Measurements from ENCODE around the gene PRUNE2.

PRUNE2 gene

GRCh38 chr9:76690246-76690972 lies 215.5 kb downstream of the PRUNE2 start:
- TF ChIP-seq, protein P1, sequence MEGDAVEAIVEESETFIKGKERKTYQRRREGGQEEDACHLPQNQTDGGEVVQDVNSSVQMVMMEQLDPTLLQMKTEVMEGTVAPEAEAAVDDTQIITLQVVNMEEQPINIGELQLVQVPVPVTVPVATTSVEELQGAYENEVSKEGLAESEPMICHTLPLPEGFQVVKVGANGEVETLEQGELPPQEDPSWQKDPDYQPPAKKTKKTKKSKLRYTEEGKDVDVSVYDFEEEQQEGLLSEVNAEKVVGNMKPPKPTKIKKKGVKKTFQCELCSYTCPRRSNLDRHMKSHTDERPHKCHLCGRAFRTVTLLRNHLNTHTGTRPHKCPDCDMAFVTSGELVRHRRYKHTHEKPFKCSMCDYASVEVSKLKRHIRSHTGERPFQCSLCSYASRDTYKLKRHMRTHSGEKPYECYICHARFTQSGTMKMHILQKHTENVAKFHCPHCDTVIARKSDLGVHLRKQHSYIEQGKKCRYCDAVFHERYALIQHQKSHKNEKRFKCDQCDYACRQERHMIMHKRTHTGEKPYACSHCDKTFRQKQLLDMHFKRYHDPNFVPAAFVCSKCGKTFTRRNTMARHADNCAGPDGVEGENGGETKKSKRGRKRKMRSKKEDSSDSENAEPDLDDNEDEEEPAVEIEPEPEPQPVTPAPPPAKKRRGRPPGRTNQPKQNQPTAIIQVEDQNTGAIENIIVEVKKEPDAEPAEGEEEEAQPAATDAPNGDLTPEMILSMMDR (conservative IDR thresholded peaks at IDR 0.05), result no peak
- H3K27ac ChIP-seq, result no peak overlapping the region

DNA sequence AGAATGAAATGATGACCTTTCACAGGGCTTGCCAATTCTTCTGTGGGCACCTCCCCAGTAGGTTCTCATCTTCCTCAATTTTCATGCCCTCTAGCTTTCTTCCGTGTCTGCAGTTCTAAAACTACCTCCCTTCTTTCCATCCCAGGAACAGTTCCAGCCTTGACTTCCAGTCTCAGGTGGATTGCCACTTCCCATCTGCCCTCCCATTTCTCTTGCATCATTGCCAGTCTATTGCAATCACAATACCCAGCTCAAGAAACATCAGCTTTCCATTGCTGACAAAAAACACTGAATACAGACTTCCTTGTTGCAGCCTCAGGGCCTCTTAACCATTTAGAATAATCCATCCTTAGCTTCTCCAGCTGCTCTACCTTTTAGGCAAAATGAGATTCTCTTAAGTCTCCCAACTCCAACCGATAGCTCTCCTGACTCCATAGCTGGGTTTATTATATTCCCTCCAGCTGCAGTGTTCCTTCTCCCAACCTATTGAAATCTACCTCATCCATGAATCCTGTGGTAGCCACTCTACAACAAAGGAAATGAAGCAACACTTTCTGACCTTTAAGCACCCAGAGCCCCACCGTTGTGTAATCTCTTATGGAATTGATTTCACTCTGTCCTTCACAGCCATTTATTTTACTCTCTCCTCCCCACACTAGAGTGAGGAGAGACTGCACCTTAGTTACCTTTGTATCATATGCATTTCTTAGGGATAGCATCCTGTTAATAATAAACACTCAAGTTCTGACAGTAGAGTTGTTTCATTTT lies 217.3 kb downstream of the PRUNE2 start:
- H3K27ac ChIP-seq, result no peak overlapping the region
- TF ChIP-seq, protein P1 (conservative IDR thresholded peaks at IDR 0.05), result no peak

GRCh38 chr9:76687861-76688391 lies 218.0 kb downstream of the PRUNE2 start:
- TF ChIP-seq, protein P1 (conservative IDR thresholded peaks at IDR 0.05), result no peak
- H3K27ac ChIP-seq, result no peak overlapping the region

- TF ChIP-seq, protein P1 (conservative IDR thresholded peaks at IDR 0.05), result no peak
- H3K27ac ChIP-seq, result no peak overlapping the region
Measured at GRCh38 chr9:76686756-76687155, 219.2 kb downstream of the PRUNE2 start.

GRCh38 chr9:76684213-76684612 lies 221.7 kb downstream of the PRUNE2 start:
- TF ChIP-seq, protein P1 (conservative IDR thresholded peaks at IDR 0.05), result no peak
- no peak overlapping the region for H3K27ac ChIP-seq

GRCh38 chr9:76681556-76681955 lies 224.4 kb downstream of the PRUNE2 start:
- no peak overlapping the region for H3K27ac ChIP-seq

More at GRCh38 chr9:76681556-76681955, 224.4 kb downstream of the PRUNE2 start:
- TF ChIP-seq, protein P1 (conservative IDR thresholded peaks at IDR 0.05), result no peak

Measured in VCaP (cell line).